ENCODE measurements around the gene FTO. TPM values are rescaled to one million over a fixed set of nuclear protein-coding genes. Genes with fewer than 3 reads are reported as not detected.

The FTO gene
- total and polyA plus RNA-seq, 5 donors from 2014 or later: 58.6 to 97.6 (median 93.4) TPM

- H3K36me3 ChIP-seq (ENCODE audit: control insufficient read depth, insufficient read depth, low read length): no peaks in the 10 kb centered on the region
- H3K4me3 Mint-ChIP-seq: no peak overlapping the region
- no peak overlapping the region for H3K27ac ChIP-seq (ENCODE audit: insufficient read depth, low read length, poor library complexity, severe bottlenecking)
- H3K27me3 ChIP-seq (ENCODE audit: control insufficient read depth, insufficient read depth, low read length): no peaks in the 10 kb centered on the region
- H3K4me1 ChIP-seq (ENCODE audit: control insufficient read depth, insufficient read depth, low read length, poor library complexity, severe bottlenecking): peaks cover 20% of the 10 kb centered on the region
- H3K4me1 Mint-ChIP-seq: peaks cover 32 to 56% (median 49%) of the 10 kb centered on the region in 4 donors
- no peaks in the 10 kb centered on the region for H3K27me3 Mint-ChIP-seq
- no peak for DNase-seq
- H3K36me3 Mint-ChIP-seq: no peaks in the 10 kb centered on the region
- no peak for ATAC-seq (ENCODE audit: low read depth in 2 of 2)
- H3K9me3 Mint-ChIP-seq: no peaks in the 10 kb centered on the region
- H3K27ac Mint-ChIP-seq: no peak overlapping the region
- no peak overlapping the region for H3K4me3 ChIP-seq (ENCODE audit: low read depth, low read length)
- no peaks in the 10 kb centered on the region for H3K9me3 ChIP-seq (ENCODE audit: control insufficient read depth in 2 of 2, low read length in 2 of 2)
Observed at GRCh38 chr16:53741546-53741945, 37.6 kb downstream of the FTO start.

DNA sequence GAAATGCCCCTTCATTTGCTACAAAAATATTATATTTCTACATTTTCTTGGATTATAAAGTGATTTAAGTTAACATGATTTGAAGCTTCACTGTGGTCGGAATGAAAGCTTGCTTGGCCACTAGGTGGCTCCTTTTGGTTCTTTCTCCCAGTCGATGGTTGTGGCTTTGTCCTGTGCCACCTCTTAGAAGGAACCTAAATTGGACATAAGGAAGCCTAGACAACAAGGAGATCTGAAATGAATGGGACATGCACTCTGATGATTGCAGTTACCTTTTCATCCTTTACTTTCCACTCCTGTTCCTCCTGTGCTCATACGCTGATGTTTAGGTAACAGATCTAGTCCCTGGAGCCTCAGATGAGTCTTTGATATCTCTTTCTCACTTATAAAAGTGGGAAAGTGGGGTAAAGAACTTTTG lies 39.2 kb downstream of the FTO start:
- Histone ChIP-seq H3K27ac (ENCODE audit: insufficient read depth, low read length, poor library complexity, severe bottlenecking) (no peak overlapping the region), H3K36me3 (ENCODE audit: control insufficient read depth, insufficient read depth, low read length) (no peaks in the 10 kb centered on the region), H3K4me1 (ENCODE audit: control insufficient read depth, insufficient read depth, low read length, poor library complexity, severe bottlenecking) (peaks cover 20% of the 10 kb centered on the region), H3K4me3 (ENCODE audit: low read depth, low read length) (no peak overlapping the region), H3K27me3 (ENCODE audit: control insufficient read depth, insufficient read depth, low read length) (no peaks in the 10 kb centered on the region), H3K9me3 (ENCODE audit: control insufficient read depth in 2 of 2, low read length in 2 of 2) (no peaks in the 10 kb centered on the region)
- ATAC-seq (ENCODE audit: low read depth in 2 of 2): no peak
- peak in 2 of 3 donors; percentile 16 to 47 for DNase-seq
- Mint-ChIP-seq H3K27ac (no peak overlapping the region), H3K9me3 (peaks cover 0 to 5% (median 0%) of the 10 kb centered on the region in 7 donors), H3K4me3 (no peak overlapping the region), H3K27me3 (no peaks in the 10 kb centered on the region), H3K36me3 (no peaks in the 10 kb centered on the region), H3K4me1 (peaks cover 32 to 57% (median 47%) of the 10 kb centered on the region in 4 donors)

DNA sequence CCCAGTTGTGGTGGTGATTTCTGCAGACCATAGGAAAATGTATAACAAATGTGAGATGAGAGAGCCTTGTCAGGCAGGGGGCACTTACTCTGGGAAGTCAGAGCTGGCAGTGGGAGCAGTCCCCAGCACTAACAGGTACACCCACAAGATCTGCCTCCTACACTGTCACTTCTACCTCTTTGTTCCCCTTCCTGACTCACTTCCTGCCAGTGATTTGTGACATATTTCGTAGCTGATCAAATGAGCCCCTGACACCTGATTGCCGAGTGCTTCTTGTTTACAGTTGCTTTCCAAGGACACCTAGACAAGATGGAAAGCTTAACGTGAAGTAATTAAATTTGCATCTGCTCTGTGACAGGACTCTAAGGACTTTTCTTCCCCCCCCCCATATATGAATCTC lies 40.5 kb downstream of the FTO start:
- ATAC-seq (ENCODE audit: low read depth in 2 of 2) (peak; percentile 86 to 93), DNase-seq (peak in 2 of 3 donors; percentile 44 to 59)
- Mint-ChIP-seq H3K4me1 (peaks cover 32 to 57% (median 47%) of the 10 kb centered on the region in 4 donors), H3K4me3 (peak overlapping the region in 3 of 4 donors; percentile 23 to 78 (median 68)), H3K27ac (peak overlapping the region; percentile 38 to 85 (median 45)), H3K9me3 (peaks cover 0 to 5% (median 0%) of the 10 kb centered on the region in 7 donors), H3K27me3 (no peaks in the 10 kb centered on the region), H3K36me3 (no peaks in the 10 kb centered on the region)
- Histone ChIP-seq H3K4me3 (ENCODE audit: low read depth, low read length) (peak overlapping the region; percentile 63), H3K27me3 (ENCODE audit: control insufficient read depth, insufficient read depth, low read length) (no peaks in the 10 kb centered on the region), H3K36me3 (ENCODE audit: control insufficient read depth, insufficient read depth, low read length) (no peaks in the 10 kb centered on the region), H3K4me1 (ENCODE audit: control insufficient read depth, insufficient read depth, low read length, poor library complexity, severe bottlenecking) (peaks cover 20% of the 10 kb centered on the region), H3K9me3 (ENCODE audit: control insufficient read depth in 2 of 2, low read length in 2 of 2) (no peaks in the 10 kb centered on the region), H3K27ac (ENCODE audit: insufficient read depth, low read length, poor library complexity, severe bottlenecking) (no peak overlapping the region)

DNA sequence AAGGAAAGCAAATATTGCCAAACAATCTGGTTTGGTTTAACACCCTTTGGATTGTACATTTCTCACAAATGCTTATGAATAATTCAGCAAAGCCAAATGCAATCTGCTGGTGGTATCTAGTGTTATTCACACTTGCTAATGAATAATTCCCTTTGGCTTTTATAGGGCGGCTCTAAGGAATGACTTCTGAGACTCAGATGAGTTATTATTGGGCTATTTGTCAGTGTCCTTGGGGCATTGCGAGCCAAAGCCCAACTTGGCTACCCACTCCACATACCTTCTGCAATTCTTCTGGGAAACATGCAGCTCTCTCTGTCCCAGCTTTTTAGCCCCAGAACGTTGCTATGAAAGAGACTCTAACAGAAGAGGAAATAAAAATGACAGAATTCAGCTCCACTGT lies 41.1 kb downstream of the FTO start:
- no peak for ATAC-seq (ENCODE audit: low read depth in 2 of 2)
- Histone ChIP-seq H3K9me3 (ENCODE audit: control insufficient read depth in 2 of 2, low read length in 2 of 2) (no peaks in the 10 kb centered on the region), H3K36me3 (ENCODE audit: control insufficient read depth, insufficient read depth, low read length) (no peaks in the 10 kb centered on the region), H3K27ac (ENCODE audit: insufficient read depth, low read length, poor library complexity, severe bottlenecking) (no peak overlapping the region), H3K4me3 (ENCODE audit: low read depth, low read length) (peak overlapping the region; percentile 63), H3K4me1 (ENCODE audit: control insufficient read depth, insufficient read depth, low read length, poor library complexity, severe bottlenecking) (peaks cover 20% of the 10 kb centered on the region), H3K27me3 (ENCODE audit: control insufficient read depth, insufficient read depth, low read length) (no peaks in the 10 kb centered on the region)
- peak overlapping the region in 1 of 4 donors; percentile 2 for H3K4me3 Mint-ChIP-seq
- no peak for DNase-seq
- H3K4me1 Mint-ChIP-seq: peaks cover 26 to 52% (median 46%) of the 10 kb centered on the region in 4 donors
- H3K27ac Mint-ChIP-seq: peak overlapping the region; percentile 38 to 51 (median 45)
- peaks cover 0 to 5% (median 0%) of the 10 kb centered on the region in 7 donors for H3K9me3 Mint-ChIP-seq
- no peaks in the 10 kb centered on the region for H3K36me3 Mint-ChIP-seq
- H3K27me3 Mint-ChIP-seq: no peaks in the 10 kb centered on the region

DNA sequence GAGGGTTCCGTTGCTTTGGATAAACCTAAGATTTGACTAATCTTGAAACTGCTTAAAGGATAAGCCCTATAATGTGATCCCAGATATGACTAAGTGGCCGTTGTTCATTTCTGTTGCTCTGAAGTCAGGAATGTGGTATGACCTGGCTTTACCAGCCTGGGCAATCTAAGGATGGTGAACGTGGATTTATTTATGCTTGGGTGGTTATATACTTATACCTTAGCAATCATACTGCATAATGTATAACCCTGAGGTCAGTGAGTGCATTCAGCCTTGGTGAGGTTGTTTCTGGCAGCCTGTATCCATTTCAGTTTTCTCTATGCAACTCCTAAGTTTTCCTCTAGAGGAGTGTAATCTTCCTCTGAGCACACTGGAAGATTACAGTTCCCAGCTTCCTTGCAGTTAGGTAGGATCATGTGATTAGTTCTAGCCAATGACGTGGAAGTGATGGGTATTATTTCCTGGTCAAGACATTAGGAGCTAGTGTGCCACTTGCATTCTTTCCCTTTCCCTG lies 41.9 kb downstream of the FTO start:
- Histone ChIP-seq H3K4me1 (ENCODE audit: control insufficient read depth, insufficient read depth, low read length, poor library complexity, severe bottlenecking) (peaks cover 20% of the 10 kb centered on the region), H3K27me3 (ENCODE audit: control insufficient read depth, insufficient read depth, low read length) (no peaks in the 10 kb centered on the region), H3K27ac (ENCODE audit: insufficient read depth, low read length, poor library complexity, severe bottlenecking) (no peak overlapping the region), H3K9me3 (ENCODE audit: control insufficient read depth in 2 of 2, low read length in 2 of 2) (no peaks in the 10 kb centered on the region), H3K36me3 (ENCODE audit: control insufficient read depth, insufficient read depth, low read length) (no peaks in the 10 kb centered on the region), H3K4me3 (ENCODE audit: low read depth, low read length) (no peak overlapping the region)
- H3K27me3 Mint-ChIP-seq: no peaks in the 10 kb centered on the region
- ATAC-seq (ENCODE audit: low read depth in 2 of 2) (no peak), DNase-seq (no peak)
- H3K4me3 Mint-ChIP-seq: no peak overlapping the region
- peaks cover 24 to 51% (median 44%) of the 10 kb centered on the region in 4 donors for H3K4me1 Mint-ChIP-seq
- no peaks in the 10 kb centered on the region for H3K36me3 Mint-ChIP-seq
- peaks cover 0 to 5% (median 0%) of the 10 kb centered on the region in 7 donors for H3K9me3 Mint-ChIP-seq
- H3K27ac Mint-ChIP-seq: peak overlapping the region in 2 of 3 donors; percentile 38 to 39

DNA sequence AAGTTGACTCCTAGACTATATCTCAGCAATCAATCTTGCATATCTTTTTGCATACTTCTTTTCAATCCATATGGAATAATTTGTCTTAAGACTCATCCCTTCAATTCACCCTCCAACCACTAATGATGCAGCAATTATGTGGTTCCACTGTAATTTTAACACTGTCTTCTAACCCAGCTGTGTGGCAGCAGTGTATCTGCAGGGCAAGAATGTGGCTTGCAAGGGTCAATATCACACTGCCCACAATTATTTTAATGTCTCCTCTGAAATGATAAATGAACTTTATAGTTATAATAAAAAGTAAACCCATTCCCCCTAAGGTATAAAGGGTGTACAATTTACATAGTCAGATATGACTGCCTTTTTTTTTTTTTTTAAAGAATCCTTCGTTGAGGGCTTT lies 48.6 kb downstream of the FTO start:
- no peak overlapping the region for H3K4me3 Mint-ChIP-seq
- DNase-seq: no peak
- H3K4me1 Mint-ChIP-seq: peaks cover 12 to 42% (median 23%) of the 10 kb centered on the region in 4 donors
- ATAC-seq (ENCODE audit: low read depth in 2 of 2): no peak
- H3K4me1 ChIP-seq (ENCODE audit: control insufficient read depth, insufficient read depth, low read length, poor library complexity, severe bottlenecking): no peaks in the 10 kb centered on the region
- H3K9me3 Mint-ChIP-seq: peaks cover 0 to 2% (median 0%) of the 10 kb centered on the region in 7 donors
- H3K27ac Mint-ChIP-seq: no peak overlapping the region
- H3K9me3 ChIP-seq (ENCODE audit: control insufficient read depth in 2 of 2, low read length in 2 of 2): no peaks in the 10 kb centered on the region
- H3K36me3 Mint-ChIP-seq: peaks cover 4% of the 10 kb centered on the region
- no peaks in the 10 kb centered on the region for H3K27me3 ChIP-seq (ENCODE audit: control insufficient read depth, insufficient read depth, low read length)
- H3K27ac ChIP-seq (ENCODE audit: insufficient read depth, low read length, poor library complexity, severe bottlenecking): no peak overlapping the region
- no peaks in the 10 kb centered on the region for H3K27me3 Mint-ChIP-seq
- no peaks in the 10 kb centered on the region for H3K36me3 ChIP-seq (ENCODE audit: control insufficient read depth, insufficient read depth, low read length)
- H3K4me3 ChIP-seq (ENCODE audit: low read depth, low read length): no peak overlapping the region

GRCh38 chr16:53753431-53753830 lies 49.5 kb downstream of the FTO start:
- H3K4me3 Mint-ChIP-seq: no peak overlapping the region
- H3K4me1 Mint-ChIP-seq: peaks cover 10 to 49% (median 24%) of the 10 kb centered on the region in 4 donors
- no peaks in the 10 kb centered on the region for H3K27me3 Mint-ChIP-seq
- Histone ChIP-seq H3K27ac (ENCODE audit: insufficient read depth, low read length, poor library complexity, severe bottlenecking) (no peak overlapping the region), H3K4me1 (ENCODE audit: control insufficient read depth, insufficient read depth, low read length, poor library complexity, severe bottlenecking) (no peaks in the 10 kb centered on the region), H3K9me3 (ENCODE audit: control insufficient read depth in 2 of 2, low read length in 2 of 2) (no peaks in the 10 kb centered on the region), H3K27me3 (ENCODE audit: control insufficient read depth, insufficient read depth, low read length) (no peaks in the 10 kb centered on the region), H3K4me3 (ENCODE audit: low read depth, low read length) (no peak overlapping the region), H3K36me3 (ENCODE audit: control insufficient read depth, insufficient read depth, low read length) (no peaks in the 10 kb centered on the region)
- H3K9me3 Mint-ChIP-seq: peaks cover 0 to 3% (median 0%) of the 10 kb centered on the region in 7 donors
- no peak for DNase-seq
- no peak overlapping the region for H3K27ac Mint-ChIP-seq
- ATAC-seq (ENCODE audit: low read depth in 2 of 2): no peak
- peaks cover 6% of the 10 kb centered on the region for H3K36me3 Mint-ChIP-seq

Measured in CD4-positive, CD25-positive, alpha-beta regulatory T cell (primary cell).